Measurements from ENCODE around the gene CASS4.

- TF ChIP-seq CTCF (conservative IDR thresholded peaks at IDR 0.05; ENCODE audit: low read length) (no peak), EZH2phosphoT487 (IDR thresholded peaks at IDR 0.05; ENCODE audit: borderline replicate concordance, low read depth, low read length) (no peak)
Measured at GRCh38 chr20:56392881-56393482, 19.1 kb upstream of the CASS4 start.
